ENCODE results near the gene EMILIN1.

The EMILIN1 gene

DNA sequence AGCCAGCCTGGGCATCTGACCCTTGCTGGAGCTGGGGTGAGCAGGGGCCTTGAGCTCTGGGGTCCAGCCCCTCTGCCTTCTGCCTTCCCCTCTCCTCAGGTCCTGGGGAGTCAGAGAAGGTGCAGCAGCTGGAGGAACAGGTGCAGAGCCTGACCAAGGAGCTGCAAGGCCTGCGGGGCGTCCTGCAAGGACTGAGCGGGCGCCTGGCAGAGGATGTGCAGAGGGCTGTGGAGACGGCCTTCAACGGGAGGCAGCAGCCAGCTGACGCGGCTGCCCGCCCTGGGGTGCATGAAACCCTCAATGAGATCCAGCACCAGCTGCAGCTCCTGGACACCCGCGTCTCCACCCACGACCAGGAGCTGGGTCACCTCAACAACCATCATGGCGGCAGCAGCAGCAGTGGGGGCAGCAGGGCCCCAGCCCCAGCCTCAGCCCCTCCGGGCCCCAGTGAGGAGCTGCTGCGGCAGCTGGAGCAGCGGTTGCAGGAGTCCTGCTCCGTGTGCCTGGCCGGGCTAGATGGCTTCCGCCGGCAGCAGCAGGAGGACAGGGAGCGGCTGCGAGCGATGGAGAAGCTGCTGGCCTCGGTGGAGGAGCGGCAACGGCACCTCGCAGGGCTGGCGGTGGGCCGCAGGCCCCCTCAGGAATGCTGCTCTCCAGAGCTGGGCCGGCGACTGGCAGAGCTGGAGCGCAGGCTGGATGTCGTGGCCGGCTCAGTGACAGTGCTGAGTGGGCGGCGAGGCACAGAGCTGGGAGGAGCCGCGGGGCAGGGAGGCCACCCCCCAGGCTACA lies 3.8 kb downstream of the EMILIN1 start:
- no peak for DNase-seq

DNA sequence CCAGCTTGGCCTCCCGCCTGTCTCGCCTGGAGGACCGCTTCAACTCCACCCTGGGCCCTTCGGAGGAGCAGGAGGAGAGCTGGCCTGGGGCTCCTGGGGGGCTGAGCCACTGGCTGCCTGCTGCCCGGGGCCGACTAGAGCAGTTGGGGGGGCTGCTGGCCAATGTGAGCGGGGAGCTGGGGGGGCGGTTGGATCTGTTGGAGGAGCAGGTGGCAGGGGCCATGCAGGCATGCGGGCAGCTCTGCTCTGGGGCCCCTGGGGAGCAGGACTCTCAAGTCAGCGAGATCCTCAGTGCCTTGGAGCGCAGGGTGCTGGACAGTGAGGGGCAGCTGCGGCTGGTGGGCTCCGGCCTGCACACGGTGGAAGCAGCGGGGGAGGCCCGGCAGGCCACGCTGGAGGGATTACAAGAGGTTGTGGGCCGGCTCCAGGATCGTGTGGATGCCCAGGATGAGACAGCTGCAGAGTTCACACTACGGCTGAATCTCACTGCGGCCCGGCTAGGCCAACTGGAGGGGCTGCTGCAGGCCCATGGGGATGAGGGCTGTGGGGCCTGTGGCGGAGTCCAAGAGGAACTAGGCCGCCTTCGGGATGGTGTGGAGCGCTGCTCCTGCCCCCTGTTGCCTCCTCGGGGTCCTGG lies 4.5 kb downstream of the EMILIN1 start:
- no peak for DNase-seq

DNA sequence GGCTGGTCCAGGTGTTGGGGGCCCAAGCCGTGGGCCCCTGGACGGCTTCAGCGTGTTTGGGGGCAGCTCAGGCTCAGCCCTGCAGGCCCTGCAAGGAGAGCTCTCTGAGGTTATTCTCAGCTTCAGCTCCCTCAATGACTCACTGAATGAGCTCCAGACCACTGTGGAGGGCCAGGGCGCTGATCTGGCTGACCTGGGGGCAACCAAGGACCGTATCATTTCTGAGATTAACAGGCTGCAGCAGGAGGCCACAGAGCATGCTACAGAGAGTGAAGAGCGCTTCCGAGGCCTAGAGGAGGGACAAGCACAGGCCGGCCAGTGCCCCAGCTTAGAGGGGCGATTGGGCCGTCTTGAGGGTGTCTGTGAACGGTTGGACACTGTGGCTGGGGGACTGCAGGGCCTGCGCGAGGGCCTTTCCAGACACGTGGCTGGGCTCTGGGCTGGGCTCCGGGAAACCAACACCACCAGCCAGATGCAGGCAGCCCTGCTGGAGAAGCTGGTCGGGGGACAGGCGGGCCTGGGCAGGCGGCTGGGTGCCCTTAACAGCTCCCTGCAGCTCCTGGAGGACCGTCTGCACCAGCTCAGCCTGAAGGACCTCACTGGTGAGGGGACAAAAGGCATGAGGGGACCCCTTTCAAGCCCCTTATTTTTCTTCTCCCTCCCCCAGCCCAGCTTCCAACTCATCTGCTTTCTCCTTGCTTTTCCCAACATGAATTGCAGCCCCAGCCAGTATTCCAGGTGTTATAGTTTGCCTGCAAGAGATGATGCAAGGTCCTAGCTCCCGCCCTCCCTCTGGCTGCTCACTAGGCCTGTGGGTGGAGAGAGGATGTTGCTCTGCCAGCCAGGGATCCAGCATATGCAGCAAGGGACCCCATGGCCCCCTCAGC lies 5.2 kb downstream of the EMILIN1 start:
- no peak for DNase-seq

DNA sequence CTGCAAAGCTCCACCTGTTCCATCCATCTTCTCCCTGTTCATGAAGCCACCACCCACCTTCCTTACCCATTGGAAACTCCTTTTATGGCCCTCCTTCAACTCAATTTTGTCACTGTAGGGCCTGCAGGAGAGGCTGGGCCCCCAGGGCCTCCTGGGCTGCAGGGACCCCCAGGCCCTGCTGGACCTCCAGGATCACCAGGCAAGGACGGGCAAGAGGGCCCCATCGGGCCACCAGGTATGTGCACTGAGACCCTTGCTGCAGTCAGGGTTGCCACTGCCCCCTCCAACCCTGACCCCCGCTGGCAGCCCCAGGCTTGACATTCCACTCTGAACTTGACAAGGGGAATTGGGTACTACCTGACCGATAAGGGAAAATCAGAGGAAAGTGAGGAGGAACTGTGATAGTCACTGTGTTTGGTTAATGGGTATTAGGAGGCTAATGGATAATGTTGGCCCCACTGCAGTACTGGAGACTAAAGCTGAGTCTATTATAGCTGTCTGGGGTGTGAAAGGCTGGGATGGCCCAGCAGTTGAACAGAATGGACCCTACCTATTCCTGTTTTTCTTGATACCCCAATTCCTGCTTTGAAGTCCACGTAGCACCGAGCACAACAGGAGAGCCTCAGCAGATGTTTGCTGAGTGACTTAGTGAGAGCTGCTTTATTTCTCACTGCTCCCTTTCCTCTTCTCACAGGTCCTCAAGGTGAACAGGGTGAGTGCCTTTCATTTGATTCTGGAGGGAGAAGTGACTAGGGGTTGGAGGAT lies 6.1 kb downstream of the EMILIN1 start:
- DNase-seq = no peak

GRCh38 chr2:27085062-27085672 lies 6.8 kb downstream of the EMILIN1 start:
- DNase-seq = no peak

GRCh38 chr2:27085673-27086089 lies 7.3 kb downstream of the EMILIN1 start:
- peak; percentile 14 to 29 for DNase-seq

GRCh38 chr2:27086090-27086723 lies 7.8 kb downstream of the EMILIN1 start:
- peak; percentile 97 to 98 for DNase-seq

- DNase-seq = no peak
These were observed 8.5 kb downstream of the EMILIN1 start, which contains the start of gene KHK for GRCh38 chr2:27086724-27087593. KHK (plus strand) TSS chr2:27086772; CDS start chr2:27087260, 488 bp downstream.

DNA sequence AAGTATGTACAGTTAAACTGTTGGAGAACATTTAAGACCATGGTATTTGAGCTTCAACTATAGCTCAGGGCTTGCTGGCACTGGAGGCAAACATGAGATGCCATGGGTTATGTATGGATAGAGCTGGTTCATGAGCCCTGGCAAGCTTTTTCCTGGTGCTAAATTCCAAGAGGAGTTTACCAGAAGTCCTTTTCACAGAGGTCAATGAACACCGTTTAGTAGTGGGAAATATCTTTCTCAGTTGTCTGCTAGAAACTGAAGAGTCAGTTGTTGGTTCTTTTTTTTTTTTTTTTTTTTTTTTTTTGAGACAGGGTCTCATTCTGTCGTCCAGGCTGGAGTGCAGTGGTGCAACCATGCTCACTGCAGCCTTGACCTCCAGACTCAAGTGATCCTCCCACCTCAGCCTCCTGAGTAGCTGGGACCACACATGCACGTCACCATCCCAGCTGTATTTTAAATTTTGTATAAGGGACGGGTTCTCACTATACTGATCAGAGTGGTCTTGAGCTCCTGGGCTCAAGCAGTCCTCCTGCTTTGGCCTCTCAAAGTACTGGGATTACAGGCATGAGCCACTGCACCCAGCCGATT lies 9.5 kb downstream of the EMILIN1 start:
- DNase-seq = no peak

DNA sequence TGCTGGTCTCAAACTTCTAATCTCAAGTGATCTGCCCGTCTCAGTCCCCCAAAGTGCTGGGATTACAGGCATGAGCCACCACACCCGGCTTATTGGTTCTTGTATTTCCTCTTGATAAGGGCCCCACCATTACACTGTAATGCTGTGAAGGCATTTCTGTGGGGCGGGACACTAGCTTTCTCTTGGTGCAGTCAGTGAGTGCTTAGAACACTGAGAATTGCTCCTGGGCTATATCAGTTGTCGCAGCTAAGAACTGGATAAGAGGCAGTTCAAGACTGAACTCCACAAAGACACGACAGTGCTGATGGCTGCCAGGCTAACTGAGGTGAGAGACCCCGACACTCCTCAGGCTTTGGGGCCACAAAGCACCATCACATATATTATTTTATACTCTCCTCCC lies 10.2 kb downstream of the EMILIN1 start:
- DNase-seq = no peak

DNA sequence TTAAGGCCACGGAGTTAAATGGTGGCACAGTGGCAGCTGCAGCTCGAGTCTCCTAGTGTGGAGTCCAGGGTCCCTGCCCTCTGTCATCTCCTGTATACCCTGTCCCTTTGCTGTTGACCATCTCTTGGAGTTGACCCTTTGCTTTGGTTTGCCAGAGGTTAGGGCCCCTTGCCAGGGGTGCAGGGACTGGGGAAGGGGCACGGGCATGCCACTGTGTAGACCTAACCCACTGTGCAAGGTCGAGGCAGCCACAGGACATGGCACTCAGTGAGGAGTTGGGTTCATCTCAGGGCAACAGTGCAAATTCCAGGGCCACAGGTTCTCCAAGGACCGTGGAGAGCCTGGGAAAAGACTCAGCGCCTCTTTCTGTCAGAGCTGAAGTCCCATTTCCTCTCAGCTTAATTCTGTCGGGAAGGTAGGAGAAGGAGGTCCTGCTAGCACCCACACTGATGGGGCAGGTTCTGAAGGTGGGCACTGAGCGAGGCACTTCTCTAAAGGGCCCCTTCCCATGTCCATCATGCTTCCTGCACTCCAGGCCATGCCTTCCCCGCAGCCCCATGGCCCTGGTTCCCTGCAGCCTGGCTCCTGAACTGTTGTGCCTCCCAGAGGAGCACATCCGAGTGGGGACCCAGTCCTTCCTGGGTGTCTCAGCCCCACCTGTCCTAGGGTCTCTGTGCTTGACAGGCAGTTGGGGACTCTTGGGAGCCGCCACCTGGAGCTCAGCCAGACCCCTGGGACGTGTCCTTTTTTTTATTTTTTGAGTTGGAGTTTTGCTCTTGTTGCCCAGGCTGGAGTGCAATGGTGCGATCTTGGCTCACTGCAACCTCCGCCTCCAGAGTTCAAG lies 10.9 kb downstream of the EMILIN1 start:
- no peak for DNase-seq

DNA sequence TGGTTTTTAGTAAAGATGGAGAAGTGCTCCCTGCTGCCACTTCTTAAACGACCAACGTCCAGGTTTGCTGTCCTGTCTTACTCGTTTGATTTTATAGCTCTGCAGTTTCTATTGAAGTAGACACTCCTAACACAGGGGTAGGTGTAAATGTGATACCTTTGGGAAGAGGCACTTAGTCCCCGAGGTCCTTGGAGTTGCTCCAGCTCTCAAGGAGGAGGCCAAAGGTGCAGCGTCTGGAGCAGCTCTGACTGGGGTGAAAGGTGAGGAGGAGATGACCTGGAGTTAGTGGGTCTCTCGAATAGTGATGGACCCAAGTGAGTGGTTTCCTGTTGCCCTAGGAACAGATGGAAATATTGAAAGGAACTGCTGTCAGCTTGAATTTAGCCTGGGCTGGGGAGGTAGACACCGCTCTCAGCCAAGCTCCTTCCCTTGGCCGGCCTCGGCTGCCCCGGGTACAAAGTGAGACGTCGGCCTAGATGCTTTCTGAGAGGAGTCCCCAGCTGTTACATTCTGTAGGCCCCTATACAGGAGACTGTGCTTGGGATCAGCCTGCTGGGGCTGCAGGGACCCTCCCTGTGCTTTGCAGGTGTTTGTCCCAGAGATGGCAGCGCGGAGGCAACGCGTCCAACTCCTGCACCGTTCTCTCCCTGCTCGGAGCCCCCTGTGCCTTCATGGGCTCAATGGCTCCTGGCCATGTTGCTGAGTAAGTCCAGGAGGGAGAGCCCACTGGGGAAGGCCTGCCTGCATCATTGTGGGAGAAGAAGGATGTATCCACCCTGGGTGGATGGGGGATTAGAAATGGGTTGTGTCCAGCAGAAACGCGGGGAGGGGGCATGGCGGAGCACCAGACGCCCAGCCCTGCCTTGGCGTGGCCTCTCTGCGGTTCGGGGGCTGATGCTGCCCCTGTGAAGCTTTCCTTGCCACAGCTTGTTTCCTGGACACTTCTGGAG lies 13.6 kb downstream of the EMILIN1 start:
- DNase-seq = no peak

DNA sequence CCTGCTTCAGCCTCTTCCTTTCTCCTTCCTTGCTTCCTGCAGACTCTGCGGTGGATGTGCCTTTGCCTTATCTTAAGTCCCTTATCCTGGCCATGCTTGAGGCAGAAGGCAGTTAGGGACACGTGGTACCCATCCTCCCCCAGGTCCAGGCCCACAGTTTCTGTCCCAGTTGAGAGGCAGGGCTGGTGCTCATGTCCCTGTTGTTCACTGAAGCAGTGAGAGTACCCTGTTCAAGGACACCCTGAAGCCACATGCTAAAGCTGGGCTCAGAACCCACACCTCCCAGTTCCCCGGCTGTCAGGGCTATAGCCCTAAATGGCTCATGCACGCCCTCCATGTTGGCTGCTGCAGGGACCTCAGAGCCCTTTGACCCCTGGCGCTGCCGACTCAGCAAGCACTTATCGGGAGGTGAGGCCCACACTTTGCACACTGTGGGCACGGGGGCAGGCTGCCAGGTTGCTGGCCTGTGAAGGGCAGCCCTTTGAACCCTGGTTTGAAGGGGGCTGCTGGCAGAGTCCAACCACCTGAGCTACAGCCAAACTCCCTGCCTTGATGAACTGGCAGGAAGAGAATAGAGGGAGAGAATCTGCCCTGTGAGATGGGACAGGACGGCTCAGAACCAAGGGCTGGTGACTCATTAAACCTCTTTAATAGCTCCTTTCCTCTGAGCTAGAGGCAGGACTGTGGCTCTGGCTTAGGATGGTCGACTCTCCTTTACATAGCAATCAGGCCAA lies 14.4 kb downstream of the EMILIN1 start:
- DNase-seq = no peak

GRCh38 chr2:27093430-27094352 lies 15.3 kb downstream of the EMILIN1 start:
- DNase-seq = no peak

DNA sequence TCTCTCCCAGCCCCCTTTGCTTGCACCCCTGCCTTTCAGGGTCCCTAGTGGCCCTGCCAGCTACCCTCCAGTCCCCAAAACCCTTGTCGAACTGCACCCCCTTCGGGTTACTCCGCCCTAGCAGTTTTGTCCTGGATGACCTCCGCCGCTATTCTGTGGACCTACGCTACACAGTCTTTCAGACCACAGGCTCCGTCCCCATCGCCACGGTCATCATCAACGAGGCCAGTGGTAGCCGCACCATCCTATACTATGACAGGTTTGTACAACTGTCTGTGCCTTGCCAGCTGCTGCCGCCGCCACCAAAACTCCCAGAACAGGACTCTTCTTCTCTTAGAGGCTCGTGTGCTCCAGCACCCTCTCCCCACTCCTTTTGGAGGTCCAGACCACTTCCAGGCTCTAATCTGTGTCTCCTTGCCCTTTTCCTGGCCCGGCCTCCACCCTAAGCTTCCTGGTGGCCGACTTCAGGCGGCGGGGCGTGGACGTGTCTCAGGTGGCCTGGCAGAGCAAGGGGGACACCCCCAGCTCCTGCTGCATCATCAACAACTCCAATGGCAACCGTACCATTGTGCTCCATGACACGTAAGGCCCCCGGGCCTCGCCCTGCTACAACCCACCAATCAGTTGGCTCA lies 16.1 kb downstream of the EMILIN1 start:
- no peak for DNase-seq

DNA sequence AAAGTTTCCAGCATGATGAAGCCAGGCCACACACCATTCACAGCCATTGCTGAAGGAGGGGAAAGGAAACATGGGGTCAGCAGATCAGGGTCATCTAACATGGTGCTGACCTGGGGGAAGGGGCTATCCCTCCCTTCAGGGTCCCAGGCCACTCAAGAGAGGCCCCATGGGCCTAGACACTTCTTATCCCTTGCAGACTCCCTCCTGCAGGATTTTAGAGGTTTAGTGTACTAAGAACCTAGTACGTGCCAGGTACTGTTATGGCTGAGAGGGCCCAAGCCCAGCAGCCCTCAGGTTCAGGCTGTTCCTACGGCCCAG lies 17.0 kb downstream of the EMILIN1 start:
- no peak for DNase-seq
